ENCODE data around the gene GNA15. TPM values are rescaled to one million over a fixed set of nuclear protein-coding genes. Genes with fewer than 3 reads are reported as not detected.
A peak's percentile ranks its signal among the peaks of the same experiment; 100 is the strongest.

GNA15 gene
- total and polyA plus RNA-seq, 12 donors: 0.61 to 16.3 (median 6.8) TPM

GRCh38 chr19:3115916-3116602 lies 19.8 kb upstream of the GNA15 start:
- intact Hi-C loops (cut with DNase I): no loop called here
- 53 to 81% (median 74%) methylated on average over 9 to 24 of the region's 24 CpGs for WGBS, 4 donors
- Histone ChIP-seq H3K4me1 (replicated peaks in 1 of 2) (no peaks in the 10 kb centered on the region), H3K27me3 (no peaks in the 10 kb centered on the region), H3K27ac (peak overlapping the region in 1 of 5 donors; percentile 52), H3K4me3 (no peak overlapping the region), H3K9me3 (replicated peaks in 1 of 3) (no peaks in the 10 kb centered on the region), H3K36me3 (replicated peaks in 1 of 2) (peaks cover 0 to 37% of the 10 kb centered on the region in 2 donors)
- peak in 3 of 7 donors; percentile 48 to 72 (median 61) for DNase-seq
- TF ChIP-seq POLR2A (IDR thresholded peaks at IDR 0.05): no peak
- peak in 1 of 6 experiments; percentile 24 for TF ChIP-seq CTCF (IDR thresholded peaks at IDR 0.05)

GRCh38 chr19:3116621-3117020 lies 19.2 kb upstream of the GNA15 start:
- WGBS, 4 donors: 80 to 94% (median 90%) methylated on average over 1 to 21 of the region's 21 CpGs
- H3K27me3 ChIP-seq: no peaks in the 10 kb centered on the region
- H3K4me1 ChIP-seq (replicated peaks in 1 of 2): no peaks in the 10 kb centered on the region
- H3K9me3 ChIP-seq (replicated peaks in 1 of 3): no peaks in the 10 kb centered on the region
- DNase-seq: no peak
- intact Hi-C loops (cut with DNase I): no loop called here
- peaks cover 0 to 41% of the 10 kb centered on the region in 2 donors for H3K36me3 ChIP-seq (replicated peaks in 1 of 2)
- peak overlapping the region in 1 of 5 donors; percentile 20 for H3K27ac ChIP-seq
- no peak overlapping the region for H3K4me3 ChIP-seq
- TF ChIP-seq CTCF (IDR thresholded peaks at IDR 0.05): no peak
- TF ChIP-seq POLR2A (IDR thresholded peaks at IDR 0.05): no peak

GRCh38 chr19:3117716-3118115 lies 18.1 kb upstream of the GNA15 start:
- no peak for DNase-seq
- H3K27me3 ChIP-seq: no peaks in the 10 kb centered on the region
- TF ChIP-seq POLR2A (IDR thresholded peaks at IDR 0.05) (no peak), CTCF (IDR thresholded peaks at IDR 0.05) (no peak)
- peaks cover 0 to 52% of the 10 kb centered on the region in 2 donors for H3K36me3 ChIP-seq (replicated peaks in 1 of 2)
- H3K4me1 ChIP-seq (replicated peaks in 1 of 2): no peaks in the 10 kb centered on the region
- H3K9me3 ChIP-seq (replicated peaks in 1 of 3): no peaks in the 10 kb centered on the region
- WGBS, 4 donors: 90 to 100% (median 92%) methylated on average over 1 to 20 of the region's 20 CpGs
- H3K27ac ChIP-seq: no peak overlapping the region
- intact Hi-C loops (cut with DNase I): no loop called here
- H3K4me3 ChIP-seq: no peak overlapping the region

GRCh38 chr19:3118232-3119070 lies 17.4 kb upstream of the GNA15 start:
- Histone ChIP-seq H3K4me1 (replicated peaks in 1 of 2) (peaks cover 0 to 2% of the 10 kb centered on the region in 2 donors), H3K36me3 (replicated peaks in 1 of 2) (peaks cover 0 to 52% of the 10 kb centered on the region in 2 donors), H3K27me3 (no peaks in the 10 kb centered on the region), H3K27ac (no peak overlapping the region), H3K9me3 (replicated peaks in 1 of 3) (no peaks in the 10 kb centered on the region), H3K4me3 (no peak overlapping the region)
- TF ChIP-seq CTCF (IDR thresholded peaks at IDR 0.05) (no peak), POLR2A (IDR thresholded peaks at IDR 0.05) (no peak)
- no peak for DNase-seq
- intact Hi-C loops (cut with DNase I): no loop called here
- WGBS, 4 donors: 86 to 95% (median 92%) methylated on average over 27 to 42 of the region's 42 CpGs

Measured in adrenal gland (tissue), 12 donors.